Kidney capillary endothelial cell (primary cell): ENCODE data around the gene ATG10.
"Not testable (repeated sequence)": the region's sequence is repeated elsewhere in the genome, so short reads cannot be mapped to it uniquely, and the experiment has no call there.

Source experiments
- DNase-seq: peaks from one replicate; pipeline ENCODE4 v3.0.0-alpha.2; 2018; ENCODE audit warnings: low spot score

The ATG10 gene

DNA sequence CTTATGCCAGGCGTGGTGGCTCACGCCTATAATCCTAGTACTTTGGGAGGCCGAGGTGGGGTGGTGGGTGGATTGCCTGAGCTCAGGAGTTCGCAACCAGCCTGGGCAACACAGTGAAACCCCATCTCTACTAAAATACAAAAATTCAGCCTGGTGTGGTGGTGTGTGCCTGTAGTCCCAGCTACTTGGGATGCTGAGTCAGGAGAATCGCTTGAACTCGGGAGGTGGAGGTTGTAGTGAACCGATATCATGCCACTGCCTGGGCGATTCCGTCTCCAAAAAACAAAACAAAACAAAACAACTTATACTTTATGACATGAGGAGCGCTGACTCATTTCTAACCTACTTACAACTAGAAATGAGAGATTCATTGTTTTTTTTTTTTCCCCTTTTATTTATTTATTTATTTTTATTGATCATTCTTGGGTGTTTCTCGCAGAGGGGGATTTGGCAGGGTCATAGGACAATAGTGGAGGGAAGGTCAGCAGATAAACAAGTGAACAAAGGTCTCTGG lies 10.4 kb downstream of the ATG10 start:
- DNase-seq: not testable (repeated sequence)

DNA sequence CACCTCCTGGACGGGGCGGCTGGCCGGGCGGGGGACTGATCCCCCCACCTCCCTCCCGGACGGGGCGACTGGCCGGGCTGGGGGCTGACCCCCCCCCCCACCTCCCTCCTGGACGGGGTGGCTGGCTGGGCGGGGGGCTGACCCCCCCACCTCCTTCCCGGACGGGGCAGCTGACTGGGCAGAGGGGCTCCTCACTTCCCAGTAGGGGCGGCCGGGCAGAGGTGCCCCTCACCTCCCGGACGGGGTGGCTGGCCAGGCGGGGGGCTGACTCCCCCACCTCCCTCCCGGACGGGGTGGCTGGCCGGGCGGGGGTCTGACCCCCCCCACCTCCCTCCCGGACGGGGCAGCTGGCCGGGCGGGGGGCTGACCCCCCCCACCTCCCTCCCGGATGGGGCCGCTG lies 11.3 kb downstream of the ATG10 start:
- DNase-seq: not testable (repeated sequence)

DNA sequence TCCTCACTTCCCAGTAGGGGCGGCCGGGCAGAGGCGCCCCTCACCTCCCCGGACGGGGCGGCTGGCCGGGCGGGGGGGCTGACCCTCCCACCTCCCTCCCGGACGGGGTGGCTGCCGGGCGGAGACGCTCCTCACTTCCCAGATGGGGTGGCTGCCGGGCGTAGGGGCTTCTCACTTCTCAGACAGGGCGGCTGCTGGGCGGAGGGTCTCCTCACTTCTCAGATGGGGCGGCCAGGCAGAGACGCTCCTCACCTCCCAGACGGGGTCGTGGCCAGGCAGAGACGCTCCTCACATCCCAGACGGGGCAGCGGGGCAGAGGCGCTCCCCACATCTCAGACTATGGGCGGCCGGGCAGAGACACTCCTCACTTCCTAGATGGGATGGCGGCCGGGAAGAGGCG lies 11.7 kb downstream of the ATG10 start:
- DNase-seq: not testable (repeated sequence)

DNA sequence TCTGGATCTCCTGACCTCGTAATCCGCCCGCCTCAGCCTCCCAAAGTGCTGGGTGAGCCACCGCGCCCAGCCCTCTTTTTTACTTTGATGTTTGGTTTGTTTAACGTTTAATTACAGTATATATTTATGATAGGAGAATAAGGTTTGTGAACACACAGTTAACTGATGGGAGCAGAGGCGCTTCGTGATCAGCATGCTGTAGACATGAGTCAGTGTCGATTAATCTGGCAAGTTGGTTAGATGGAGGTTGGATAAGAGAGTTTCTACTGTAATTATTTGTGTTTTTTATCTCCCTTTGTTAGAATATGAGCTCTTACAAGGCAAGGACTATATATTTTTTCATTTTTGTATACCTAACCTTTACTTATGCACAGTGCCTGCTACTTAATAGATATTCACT lies 14.3 kb downstream of the ATG10 start:
- DNase-seq: no peak

DNA sequence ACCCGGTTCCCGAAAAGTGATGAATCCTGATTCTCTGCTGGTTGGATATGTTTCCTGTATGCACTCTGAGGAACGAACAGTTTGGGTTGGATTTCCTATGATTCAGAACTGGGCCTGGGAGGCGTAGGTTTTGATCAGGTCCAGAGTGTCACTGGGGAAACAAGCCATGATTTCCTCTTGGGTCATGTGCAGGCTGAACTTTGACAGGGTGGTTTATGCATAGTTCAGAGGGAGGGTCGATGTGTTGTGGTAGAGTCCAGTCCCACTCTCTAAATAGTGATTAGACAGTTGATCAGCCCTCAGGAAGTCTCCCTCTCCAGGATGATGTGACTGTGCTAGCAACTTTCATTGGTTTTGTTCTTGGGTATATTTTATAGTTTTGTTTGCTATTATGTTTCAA lies 17.4 kb downstream of the ATG10 start:
- no peak for DNase-seq

DNA sequence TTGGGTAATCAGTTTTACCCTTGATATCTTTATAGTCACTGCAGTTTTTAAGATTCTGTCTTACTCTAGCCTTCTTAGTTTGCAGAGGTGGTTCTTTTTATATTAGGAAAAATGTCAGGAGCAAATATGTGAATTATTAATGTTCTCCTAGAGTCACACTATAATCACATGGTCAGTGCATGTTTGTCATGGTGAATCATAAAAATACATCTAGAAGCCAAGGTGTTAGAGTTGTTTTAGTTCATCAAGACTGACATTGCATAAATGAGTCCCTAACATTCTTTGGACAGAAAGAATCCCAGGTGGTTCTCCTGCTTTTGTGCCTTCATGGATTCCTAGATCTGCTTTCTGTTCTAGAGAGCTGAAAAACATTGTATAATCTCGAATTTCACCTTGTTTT lies 22.9 kb downstream of the ATG10 start:
- no peak for DNase-seq

DNA sequence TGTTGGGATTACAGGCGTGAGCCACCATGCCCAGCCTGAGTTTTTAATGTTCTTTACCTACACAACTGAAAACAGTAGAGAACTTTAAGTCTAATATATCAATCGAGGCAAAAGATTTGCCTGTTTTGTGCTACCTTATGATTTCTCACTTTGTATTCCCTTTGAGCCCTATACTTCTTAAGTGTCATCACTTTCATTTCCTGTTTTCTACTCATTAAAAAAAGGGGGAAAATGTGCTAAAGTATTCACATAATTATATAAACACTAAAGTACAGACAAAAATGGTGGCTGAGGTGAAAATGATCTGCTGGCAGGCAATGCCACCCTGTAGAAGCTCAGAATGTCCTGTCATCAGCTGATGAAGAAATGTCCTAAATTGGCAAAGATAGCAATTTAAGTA lies 23.6 kb downstream of the ATG10 start:
- no peak for DNase-seq

DNA sequence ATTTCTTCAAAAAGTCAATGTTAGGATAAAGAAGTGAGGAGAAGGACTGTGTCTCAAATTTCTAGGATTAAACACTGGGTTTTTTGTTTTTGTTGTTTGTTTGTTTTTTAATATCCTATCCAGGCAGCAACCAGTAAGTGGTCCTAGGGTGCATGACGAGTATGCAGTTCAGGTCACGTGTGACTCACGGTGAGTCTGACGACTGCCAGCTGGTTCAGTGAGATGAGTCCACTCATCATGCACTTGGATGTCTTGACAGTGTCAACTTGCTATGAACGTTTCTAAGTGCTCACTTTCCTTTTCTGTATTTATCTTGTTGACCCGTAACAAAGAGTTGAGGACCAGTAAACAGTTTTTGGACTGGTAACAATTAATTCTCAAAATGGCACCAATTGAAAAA lies 32.7 kb downstream of the ATG10 start:
- DNase-seq: no peak

DNA sequence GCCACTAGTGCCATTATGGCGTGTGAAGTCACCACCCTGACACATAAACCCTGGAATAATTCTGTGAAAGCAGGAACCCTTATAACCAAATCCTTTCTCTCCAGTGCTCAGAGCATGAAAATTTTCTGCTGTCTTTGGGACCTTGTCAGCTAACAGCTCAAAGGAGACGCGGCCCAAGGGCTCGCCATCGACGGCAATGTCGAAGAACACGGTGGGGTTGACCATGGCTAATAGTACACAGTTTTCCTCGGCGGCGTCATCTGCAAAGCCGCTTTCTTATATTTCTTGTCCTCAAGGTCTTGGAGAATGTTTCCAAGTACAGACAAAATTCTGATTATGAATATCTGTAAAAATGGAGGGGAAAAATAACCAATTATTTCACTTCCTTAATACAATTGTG lies 38.0 kb downstream of the ATG10 start:
- not testable (repeated sequence) for DNase-seq

DNA sequence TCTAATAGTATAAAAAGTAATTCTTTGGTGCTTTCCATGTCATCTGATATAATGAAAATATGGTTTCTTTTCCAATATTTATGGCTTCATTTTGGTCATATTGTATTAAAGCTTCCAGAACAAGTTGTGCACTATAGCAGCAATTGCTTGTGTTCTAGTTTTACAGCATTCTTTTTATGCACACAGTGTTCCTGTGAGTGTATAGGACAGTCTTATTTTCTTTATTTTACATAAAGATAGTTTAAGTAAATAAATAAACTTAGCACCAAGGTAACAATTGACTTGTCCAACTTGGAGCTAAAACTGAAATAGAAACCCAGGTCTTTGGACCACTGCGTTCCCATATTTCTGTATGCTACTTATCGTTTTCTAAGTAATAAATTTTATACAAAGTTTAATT lies 38.9 kb downstream of the ATG10 start:
- DNase-seq: no peak

DNA sequence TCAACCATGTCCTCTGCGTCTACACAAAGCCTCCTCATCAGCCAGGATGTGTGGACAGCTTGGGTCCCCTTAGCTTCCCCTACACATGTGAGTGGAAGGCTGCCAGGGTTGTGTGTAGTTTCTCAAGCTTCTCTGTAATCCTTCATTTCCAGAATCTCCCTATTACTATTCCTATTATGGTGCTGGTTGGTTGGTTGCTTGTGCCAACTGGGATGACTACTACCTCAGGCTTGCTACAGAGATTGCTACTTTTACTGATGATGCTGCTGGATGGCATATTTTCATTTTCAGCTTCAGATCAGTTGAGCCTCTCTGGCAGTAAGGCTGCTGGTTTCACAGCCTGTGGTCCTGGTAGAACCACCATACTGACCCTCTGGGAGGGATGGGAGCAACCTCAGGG lies 39.9 kb downstream of the ATG10 start:
- no peak for DNase-seq

DNA sequence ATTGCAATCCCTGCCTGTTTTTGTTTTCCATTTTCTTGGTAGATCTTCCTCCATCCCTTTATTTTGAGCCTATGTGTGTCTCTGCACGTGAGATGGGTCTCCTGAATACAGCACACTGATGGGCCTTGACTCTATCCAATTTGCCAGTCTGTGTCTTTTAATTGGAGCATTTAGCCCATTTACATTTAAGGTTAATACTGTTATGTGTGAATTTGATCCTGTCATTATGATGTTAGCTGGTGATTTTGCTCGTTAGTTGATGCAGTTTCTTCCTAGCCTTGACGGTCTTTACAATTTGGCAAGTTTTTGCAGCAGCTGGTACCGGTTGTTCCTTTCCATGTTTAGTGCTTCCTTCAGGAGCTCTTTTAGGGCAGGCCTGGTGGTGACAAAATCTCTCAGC lies 42.8 kb downstream of the ATG10 start:
- DNase-seq: not testable (repeated sequence)

DNA sequence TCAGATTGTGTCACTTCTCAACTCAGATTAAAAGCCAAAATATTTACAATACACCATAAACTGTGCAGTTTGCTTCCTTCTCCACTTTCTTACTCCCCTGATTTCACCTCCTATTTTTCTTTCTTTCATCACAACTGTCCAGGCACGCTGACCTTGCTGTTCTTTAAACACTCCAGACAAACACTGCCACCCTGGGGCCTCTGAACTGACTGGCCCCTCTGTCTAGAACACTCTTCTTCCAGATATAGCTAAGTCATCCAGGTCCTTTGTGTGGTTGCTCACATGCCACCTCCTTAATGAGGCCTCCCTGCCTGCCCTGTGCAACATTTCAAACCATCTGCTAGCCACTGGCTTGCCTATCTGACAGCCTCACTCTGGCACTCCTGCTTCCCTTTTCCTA lies 46.6 kb downstream of the ATG10 start:
- DNase-seq: no peak

DNA sequence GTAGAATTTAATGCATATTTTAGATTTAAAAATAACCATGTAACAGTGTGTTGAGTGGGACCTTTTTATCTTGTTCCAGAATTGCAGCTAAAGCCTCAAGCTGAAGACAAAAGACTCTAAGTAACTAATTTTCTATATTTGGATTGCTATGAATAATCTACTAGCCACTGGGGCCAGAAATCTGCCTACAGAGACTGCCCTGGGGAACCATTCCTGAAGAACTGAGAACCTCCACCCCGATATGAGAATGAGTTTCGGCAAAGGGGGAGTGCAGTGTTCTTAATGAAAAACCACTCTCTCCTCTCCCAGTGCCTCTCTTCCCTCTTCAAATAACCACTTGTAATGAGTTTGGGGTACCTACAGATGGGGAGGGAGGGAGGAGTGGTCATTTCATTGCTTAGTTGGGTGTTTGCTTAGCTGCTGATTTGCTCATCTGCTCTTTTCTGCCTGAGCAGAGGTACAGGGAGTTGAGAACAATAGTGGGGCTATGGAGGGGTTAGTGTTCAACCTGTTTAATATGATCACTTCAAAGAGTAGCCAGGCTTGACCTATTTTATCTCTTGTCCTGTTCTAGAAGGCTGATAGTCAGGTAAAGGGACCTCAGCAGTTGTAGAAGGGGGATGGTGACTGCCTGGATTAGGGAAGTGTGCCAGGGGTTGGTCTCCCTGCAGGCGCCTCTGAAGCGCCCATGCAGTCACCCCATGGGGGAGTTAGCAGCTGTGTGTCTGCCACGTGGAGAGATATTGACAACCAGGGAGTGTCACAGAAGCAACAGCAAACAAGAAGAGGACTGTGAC lies 47.7 kb downstream of the ATG10 start:
- DNase-seq: no peak

DNA sequence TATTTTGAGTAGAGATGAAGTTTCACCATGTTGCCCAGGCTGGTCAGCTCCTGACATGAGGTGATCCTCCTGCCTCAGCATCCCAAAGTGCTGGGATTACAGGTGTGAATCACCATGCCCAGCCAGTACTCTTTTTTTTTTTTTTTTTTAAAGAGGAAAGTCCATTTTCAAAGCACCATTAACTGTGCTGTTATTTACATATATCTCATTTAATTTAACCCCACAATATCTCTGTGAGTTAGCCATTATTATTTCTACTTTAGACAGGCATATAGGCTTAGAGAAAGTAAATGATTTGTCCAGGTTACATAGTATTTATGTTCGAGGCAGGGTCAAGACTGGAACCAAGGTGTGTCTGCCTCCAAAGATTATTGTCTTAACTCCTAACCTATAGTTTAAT lies 50.7 kb downstream of the ATG10 start:
- no peak for DNase-seq

DNA sequence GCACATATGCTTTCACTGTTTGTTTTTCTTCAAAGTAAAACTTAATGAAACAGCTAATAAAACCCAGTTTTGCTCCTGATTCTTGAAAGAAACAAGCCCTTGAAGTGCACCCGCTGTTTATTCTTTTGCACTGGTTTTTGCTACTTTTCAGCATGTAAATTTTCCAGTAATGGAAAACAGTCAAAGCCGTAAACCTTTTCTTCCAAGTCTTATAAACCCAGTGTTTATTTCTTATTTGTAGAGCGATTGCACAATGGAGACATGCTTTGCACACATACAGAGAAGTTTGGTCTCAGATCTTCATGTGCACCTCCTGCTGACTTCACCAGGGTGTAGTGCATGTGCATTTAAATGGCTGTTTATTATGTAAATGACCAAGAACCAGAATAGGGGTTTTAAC lies 51.8 kb downstream of the ATG10 start:
- no peak for DNase-seq

DNA sequence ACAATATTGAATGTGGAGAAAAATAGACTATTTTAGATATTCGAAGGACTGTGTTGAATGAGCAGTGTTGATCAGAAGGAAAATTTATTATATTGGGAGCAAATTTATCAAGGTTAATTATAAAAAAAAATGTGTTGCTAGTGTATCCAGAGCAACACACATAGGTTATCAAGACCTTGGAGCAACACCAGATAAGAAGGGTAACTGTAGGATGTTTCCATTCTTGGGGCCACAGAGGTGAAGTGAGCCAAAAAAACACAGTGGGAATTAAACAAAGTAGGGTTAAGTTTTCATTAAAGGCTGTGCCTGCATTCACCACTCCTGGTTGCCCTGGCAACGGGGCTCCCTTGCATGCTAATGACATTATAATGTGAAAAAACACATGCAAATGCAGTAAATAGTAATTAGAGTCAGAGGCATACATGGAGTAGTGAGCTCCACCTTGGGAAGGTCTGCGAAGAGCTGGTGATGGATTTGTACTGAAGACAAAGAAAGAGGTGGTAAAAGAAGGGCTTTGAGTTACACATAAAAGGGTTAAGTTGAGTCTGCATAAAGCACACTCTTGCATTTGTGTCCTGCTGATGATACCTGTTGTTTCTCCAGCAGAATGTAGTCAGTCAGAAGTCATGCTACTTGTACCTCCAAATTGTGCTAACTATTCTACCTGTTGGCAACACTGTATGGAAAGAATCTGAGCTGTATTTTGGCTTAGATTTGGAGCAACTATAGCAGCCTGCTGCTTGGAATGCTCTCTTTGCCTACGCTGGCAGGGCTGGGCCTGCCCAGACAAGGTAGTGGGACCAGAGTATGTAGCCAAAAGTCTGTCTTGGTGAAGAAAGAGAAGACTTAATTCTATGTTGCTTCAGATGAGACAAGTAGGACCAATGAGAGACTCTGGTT lies 59.6 kb downstream of the ATG10 start:
- DNase-seq: no peak

DNA sequence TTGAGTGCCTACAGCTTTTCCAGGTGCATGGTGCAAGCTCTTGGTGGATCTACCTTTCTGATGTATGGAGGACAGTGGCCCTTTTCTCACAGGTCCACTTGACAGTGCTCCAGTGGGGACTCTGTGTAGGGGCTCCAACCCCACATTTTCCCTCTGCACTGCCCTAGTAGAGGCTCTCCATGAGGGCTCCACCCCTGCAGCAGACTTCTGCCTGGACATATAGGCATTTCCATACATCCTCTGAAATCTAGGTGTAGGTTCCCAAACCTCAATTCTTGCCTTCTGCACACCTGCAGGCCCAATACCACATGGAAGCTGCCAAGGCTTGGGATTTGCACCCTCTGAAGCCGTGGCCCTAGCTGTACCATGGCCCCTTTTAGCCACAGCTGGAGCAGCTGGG lies 71.1 kb downstream of the ATG10 start:
- not testable (repeated sequence) for DNase-seq

DNA sequence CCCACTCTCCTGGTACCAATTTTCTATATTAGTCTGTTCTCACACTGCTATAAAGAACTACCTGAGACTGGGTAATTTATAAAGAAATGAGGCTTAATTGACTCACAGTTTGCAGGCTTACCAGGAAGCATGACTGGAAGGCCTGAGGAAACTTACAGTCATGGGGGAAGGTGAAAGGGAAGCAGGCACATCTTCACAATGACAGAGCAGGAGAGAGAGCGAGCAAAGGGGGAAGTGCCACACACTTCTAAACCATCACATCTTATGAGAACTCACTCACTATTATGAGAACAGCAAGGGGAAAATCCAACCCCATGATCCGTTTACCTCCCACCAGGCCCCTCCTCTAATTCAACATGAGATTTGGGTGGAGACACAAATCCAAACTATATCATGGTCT lies 72.2 kb downstream of the ATG10 start:
- DNase-seq: no peak

DNA sequence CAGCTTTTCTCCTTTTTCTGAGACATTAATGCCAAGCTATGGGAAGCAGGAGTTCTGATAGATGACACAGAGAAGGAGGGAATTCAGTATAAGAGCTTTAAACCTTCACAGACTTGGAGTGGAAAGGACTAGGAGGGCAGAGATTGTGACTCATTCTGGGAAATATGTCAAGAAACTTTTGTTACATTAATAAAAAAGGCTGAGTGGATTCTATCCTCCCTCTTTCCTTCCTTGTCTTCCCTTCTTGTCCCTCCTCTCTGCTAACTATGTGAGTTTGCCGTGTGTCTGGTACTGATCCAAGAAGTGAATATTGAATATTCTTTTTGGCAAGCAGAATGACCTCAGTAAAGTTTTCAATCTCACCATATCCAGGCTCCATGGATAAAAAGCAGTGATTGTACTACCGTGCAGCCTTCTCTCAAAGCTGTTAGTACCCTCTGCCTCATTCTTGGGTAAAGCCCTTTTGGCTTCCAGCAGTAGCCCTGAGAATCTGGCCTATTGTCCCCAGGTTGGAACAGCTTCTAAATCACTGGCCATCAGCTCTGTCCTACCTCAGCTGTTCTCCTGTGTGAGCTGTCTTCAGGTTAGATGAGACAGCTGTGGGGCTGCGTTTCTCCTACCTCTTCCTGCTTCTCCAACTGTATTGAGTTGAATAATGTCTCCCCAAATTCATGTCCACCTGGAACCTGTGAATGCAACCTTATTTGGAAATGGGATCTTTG lies 73.9 kb downstream of the ATG10 start:
- DNase-seq: no peak

DNA sequence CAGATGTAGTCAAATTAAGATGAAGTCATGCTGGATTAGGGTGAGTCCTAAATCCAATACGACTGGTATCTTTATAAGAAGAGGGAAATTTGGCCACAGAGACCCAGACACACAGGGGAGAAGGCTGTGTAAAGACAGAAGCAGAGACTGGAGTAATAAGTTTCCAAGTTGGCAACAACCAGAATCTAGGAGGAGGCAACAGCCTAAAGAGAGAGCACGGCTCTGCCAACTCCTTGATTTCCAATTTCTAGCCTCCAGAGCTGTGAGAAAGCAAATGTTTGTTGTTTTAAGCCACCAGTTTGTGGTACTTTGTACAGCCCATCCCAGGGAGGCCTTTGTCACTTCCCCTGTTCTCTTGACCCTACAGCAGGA lies 74.4 kb downstream of the ATG10 start:
- DNase-seq: no peak

DNA sequence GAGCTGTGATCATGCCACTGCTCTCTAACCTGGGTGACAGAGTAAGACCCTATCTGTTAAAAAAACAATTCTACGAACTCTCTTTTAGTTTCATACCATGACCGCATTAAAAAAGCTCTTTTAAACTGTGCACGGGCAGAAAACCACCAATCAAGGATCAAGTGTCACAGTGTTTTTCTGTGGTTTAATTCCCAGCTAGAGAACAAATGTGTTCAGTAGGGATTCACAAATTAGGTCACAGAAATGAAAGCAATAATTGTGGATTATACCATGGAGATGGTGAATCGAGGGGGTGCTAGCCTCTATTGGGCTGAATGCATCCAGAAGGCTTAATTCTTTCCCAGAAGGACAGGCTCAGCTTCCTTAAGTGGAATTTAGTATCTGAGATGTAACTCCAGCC lies 79.1 kb downstream of the ATG10 start:
- no peak for DNase-seq
